ENCODE measurements around the gene SERPINA3.

Gene SERPINA3

GRCh38 chr14:94665544-94665943, 53.4 kb downstream of the SERPINA3 start:
- Histone ChIP-seq H3K4me3 (ENCODE audit: low read length in 2 of 2) (no peak overlapping the region), H3K9me3 (ENCODE audit: control insufficient read depth in 2 of 2, low read length in 2 of 2) (no peaks in the 10 kb centered on the region), H3K9ac (ENCODE audit: low read depth in 1 of 2, low read length in 2 of 2) (no peak overlapping the region), H3K4me1 (ENCODE audit: control insufficient read depth in 2 of 2, insufficient read depth in 2 of 2, low read length in 2 of 2) (no peaks in the 10 kb centered on the region), H3K27me3 (ENCODE audit: control insufficient read depth in 2 of 2, insufficient read depth in 2 of 2, low read length in 2 of 2) (peaks cover 0 to 2% of the 10 kb centered on the region in 2 donors), H3K27ac (ENCODE audit: low read depth in 2 of 2, low read length in 2 of 2) (no peak overlapping the region), H3K36me3 (ENCODE audit: control insufficient read depth in 2 of 2, insufficient read depth in 2 of 2, low read length in 2 of 2) (no peaks in the 10 kb centered on the region)

- H3K9me3 ChIP-seq (ENCODE audit: control insufficient read depth in 2 of 2, low read length in 2 of 2), result no peaks in the 10 kb centered on the region
- no peak overlapping the region for H3K9ac ChIP-seq (ENCODE audit: low read depth in 1 of 2, low read length in 2 of 2)
- H3K27me3 ChIP-seq (ENCODE audit: control insufficient read depth in 2 of 2, insufficient read depth in 2 of 2, low read length in 2 of 2), result no peaks in the 10 kb centered on the region
- no peak overlapping the region for H3K4me3 ChIP-seq (ENCODE audit: low read length in 2 of 2)
- no peaks in the 10 kb centered on the region for H3K4me1 ChIP-seq (ENCODE audit: control insufficient read depth in 2 of 2, insufficient read depth in 2 of 2, low read length in 2 of 2)
- no peaks in the 10 kb centered on the region for H3K36me3 ChIP-seq (ENCODE audit: control insufficient read depth in 2 of 2, insufficient read depth in 2 of 2, low read length in 2 of 2)
- no peak overlapping the region for H3K27ac ChIP-seq (ENCODE audit: low read depth in 2 of 2, low read length in 2 of 2)
Measured at GRCh38 chr14:94670692-94671285, 58.6 kb downstream of the SERPINA3 start.

- H3K9me3 ChIP-seq (ENCODE audit: control insufficient read depth in 2 of 2, low read length in 2 of 2), result no peaks in the 10 kb centered on the region
- H3K27me3 ChIP-seq (ENCODE audit: control insufficient read depth in 2 of 2, insufficient read depth in 2 of 2, low read length in 2 of 2), result no peaks in the 10 kb centered on the region
- H3K4me3 ChIP-seq (ENCODE audit: low read length in 2 of 2), result no peak overlapping the region
- H3K36me3 ChIP-seq (ENCODE audit: control insufficient read depth in 2 of 2, insufficient read depth in 2 of 2, low read length in 2 of 2), result no peaks in the 10 kb centered on the region
- H3K27ac ChIP-seq (ENCODE audit: low read depth in 2 of 2, low read length in 2 of 2), result no peak overlapping the region
- H3K9ac ChIP-seq (ENCODE audit: low read depth in 1 of 2, low read length in 2 of 2), result no peak overlapping the region
- no peaks in the 10 kb centered on the region for H3K4me1 ChIP-seq (ENCODE audit: control insufficient read depth in 2 of 2, insufficient read depth in 2 of 2, low read length in 2 of 2)
Measured at GRCh38 chr14:94671870-94672444, 59.8 kb downstream of the SERPINA3 start.

GRCh38 chr14:94673071-94673470, 60.9 kb downstream of the SERPINA3 start:
- Histone ChIP-seq H3K4me3 (ENCODE audit: low read length in 2 of 2) (no peak overlapping the region), H3K9me3 (ENCODE audit: control insufficient read depth in 2 of 2, low read length in 2 of 2) (no peaks in the 10 kb centered on the region), H3K27me3 (ENCODE audit: control insufficient read depth in 2 of 2, insufficient read depth in 2 of 2, low read length in 2 of 2) (no peaks in the 10 kb centered on the region), H3K4me1 (ENCODE audit: control insufficient read depth in 2 of 2, insufficient read depth in 2 of 2, low read length in 2 of 2) (no peaks in the 10 kb centered on the region), H3K27ac (ENCODE audit: low read depth in 2 of 2, low read length in 2 of 2) (no peak overlapping the region), H3K36me3 (ENCODE audit: control insufficient read depth in 2 of 2, insufficient read depth in 2 of 2, low read length in 2 of 2) (no peaks in the 10 kb centered on the region), H3K9ac (ENCODE audit: low read depth in 1 of 2, low read length in 2 of 2) (no peak overlapping the region)

Measured in mucosa of rectum (tissue), 2 donors.